Measurements from ENCODE around the gene FHL5.

Gene FHL5

DNA sequence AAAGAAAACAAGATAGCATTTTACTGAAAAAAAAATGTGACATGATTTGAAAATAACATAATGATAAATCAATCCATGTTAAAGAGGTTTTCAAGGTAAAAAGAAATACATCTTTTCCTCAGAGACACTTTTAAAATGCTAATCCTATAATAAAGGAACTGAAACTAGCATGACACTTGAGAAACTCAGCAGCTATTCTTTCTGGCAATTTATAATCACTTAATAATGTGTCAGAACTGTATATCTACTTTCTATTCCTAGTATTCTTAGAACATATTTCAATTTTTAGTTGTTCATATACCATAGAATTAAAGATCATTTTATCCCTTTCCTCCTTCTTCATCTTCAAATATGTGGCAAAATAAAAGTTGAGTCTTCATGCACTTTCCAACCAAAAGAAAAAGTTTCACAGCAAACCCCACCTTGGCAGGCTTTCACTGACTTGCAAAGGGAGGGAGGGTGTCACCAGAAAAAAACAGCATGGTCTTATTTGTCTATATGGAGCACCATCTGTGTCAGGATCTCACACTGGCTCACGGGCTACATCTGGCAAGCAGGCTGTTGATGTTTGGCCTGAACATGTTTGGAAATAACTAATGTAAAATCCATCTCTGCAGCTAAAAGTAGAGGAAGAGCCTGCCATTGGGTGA is 48.5 kb downstream of the FHL5 start:
- H3K4me3 ChIP-seq (ENCODE audit: low read depth in 1 of 2, low read length in 1 of 2), result no peak overlapping the region
- H3K4me1 ChIP-seq (ENCODE audit: control insufficient read depth in 1 of 2, insufficient read depth in 1 of 2, low read depth in 1 of 2, low read length in 1 of 2), result no peaks in the 10 kb centered on the region
- no peaks in the 10 kb centered on the region for H3K27me3 ChIP-seq
- H3K27ac ChIP-seq, result no peak overlapping the region
- TF ChIP-seq, protein P1, sequence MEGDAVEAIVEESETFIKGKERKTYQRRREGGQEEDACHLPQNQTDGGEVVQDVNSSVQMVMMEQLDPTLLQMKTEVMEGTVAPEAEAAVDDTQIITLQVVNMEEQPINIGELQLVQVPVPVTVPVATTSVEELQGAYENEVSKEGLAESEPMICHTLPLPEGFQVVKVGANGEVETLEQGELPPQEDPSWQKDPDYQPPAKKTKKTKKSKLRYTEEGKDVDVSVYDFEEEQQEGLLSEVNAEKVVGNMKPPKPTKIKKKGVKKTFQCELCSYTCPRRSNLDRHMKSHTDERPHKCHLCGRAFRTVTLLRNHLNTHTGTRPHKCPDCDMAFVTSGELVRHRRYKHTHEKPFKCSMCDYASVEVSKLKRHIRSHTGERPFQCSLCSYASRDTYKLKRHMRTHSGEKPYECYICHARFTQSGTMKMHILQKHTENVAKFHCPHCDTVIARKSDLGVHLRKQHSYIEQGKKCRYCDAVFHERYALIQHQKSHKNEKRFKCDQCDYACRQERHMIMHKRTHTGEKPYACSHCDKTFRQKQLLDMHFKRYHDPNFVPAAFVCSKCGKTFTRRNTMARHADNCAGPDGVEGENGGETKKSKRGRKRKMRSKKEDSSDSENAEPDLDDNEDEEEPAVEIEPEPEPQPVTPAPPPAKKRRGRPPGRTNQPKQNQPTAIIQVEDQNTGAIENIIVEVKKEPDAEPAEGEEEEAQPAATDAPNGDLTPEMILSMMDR (IDR thresholded peaks at IDR 0.05), result no peak
- H3K9me3 ChIP-seq, result no peaks in the 10 kb centered on the region
- H3K36me3 ChIP-seq, result no peaks in the 10 kb centered on the region

DNA sequence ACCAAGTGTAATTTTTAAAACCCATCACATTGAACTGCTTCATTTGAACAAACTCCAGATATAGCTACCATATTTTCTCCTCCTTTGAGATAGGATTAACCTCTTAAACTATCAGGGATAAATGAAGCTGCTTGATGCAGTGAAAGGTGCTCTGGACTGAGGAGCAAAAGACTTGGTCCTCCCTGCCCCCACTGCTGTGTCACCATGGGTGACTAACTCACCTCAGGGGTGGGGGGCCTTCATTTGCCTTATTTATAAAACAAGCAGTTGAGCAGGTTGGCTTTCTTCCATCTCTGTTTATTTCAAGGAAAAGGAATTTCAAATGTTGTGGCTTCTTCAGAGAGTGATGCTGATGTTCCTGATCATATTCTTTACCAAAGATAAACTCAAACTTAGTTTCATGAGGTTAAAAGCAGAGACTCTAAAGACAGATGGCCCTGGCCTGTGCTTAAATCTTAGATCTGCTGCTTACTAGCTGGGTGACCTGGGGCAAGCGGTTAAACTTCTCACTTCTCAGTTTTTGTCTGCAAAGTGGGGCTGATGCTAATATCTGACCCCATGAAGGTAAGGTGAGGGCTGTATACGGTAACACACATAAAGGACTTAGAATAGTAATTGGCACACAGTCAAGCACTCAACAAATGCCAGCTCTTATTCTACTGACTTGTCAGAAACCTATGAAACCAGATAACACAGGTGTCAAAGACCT is 50.5 kb downstream of the FHL5 start:
- H3K27ac ChIP-seq, result no peak overlapping the region
- H3K36me3 ChIP-seq, result no peaks in the 10 kb centered on the region
- TF ChIP-seq, protein P1 (IDR thresholded peaks at IDR 0.05), result no peak
- H3K9me3 ChIP-seq, result no peaks in the 10 kb centered on the region
- H3K27me3 ChIP-seq, result no peaks in the 10 kb centered on the region
- no peaks in the 10 kb centered on the region for H3K4me1 ChIP-seq (ENCODE audit: control insufficient read depth in 1 of 2, insufficient read depth in 1 of 2, low read depth in 1 of 2, low read length in 1 of 2)
- no peak overlapping the region for H3K4me3 ChIP-seq (ENCODE audit: low read depth in 1 of 2, low read length in 1 of 2)

DNA sequence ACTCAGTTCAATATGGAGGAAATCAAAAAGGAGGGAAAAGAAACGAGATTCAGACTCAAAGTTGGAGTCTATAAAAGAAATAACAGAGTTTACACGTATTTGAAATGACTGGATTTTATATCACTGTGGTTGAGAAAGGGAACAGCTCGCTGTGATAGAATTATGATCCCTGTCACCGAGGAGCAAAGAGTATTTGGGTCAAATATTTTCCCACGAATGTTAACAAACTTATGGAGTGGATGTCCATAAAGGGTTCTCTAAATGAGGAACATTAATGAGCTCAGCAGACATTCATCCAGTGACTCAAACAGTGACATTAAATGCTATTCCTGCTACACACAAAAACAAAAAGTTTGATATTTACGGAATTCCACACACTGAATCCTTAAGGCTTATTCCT is 57.9 kb downstream of the FHL5 start:
- H3K27me3 ChIP-seq, result no peaks in the 10 kb centered on the region
- TF ChIP-seq, protein P1 (IDR thresholded peaks at IDR 0.05), result no peak
- no peak overlapping the region for H3K27ac ChIP-seq
- no peaks in the 10 kb centered on the region for H3K36me3 ChIP-seq
- H3K9me3 ChIP-seq, result no peaks in the 10 kb centered on the region
- no peaks in the 10 kb centered on the region for H3K4me1 ChIP-seq (ENCODE audit: control insufficient read depth in 1 of 2, insufficient read depth in 1 of 2, low read depth in 1 of 2, low read length in 1 of 2)
- no peak overlapping the region for H3K4me3 ChIP-seq (ENCODE audit: low read depth in 1 of 2, low read length in 1 of 2)

DNA sequence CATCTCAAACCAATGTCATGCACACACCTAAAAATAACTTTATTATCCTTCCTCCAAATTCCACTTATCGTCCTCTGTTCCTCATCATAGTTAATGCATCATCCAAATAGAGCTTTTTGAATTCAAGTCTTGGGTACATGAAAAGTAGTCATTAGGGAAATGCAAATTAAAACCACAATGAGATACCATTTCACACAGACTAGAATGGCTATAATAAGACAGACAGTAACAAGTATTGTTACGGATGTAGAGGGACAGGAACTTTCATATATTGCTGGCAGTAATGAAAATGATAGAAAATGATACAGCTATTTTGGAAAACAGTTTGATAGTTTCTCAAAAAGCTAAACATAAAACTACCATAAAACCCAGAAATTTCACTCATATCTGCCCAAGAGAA is 59.1 kb downstream of the FHL5 start:
- H3K4me3 ChIP-seq (ENCODE audit: low read depth in 1 of 2, low read length in 1 of 2), result no peak overlapping the region
- TF ChIP-seq, protein P1 (IDR thresholded peaks at IDR 0.05), result no peak
- H3K36me3 ChIP-seq, result no peaks in the 10 kb centered on the region
- no peaks in the 10 kb centered on the region for H3K4me1 ChIP-seq (ENCODE audit: control insufficient read depth in 1 of 2, insufficient read depth in 1 of 2, low read depth in 1 of 2, low read length in 1 of 2)
- no peak overlapping the region for H3K27ac ChIP-seq
- H3K9me3 ChIP-seq, result no peaks in the 10 kb centered on the region
- H3K27me3 ChIP-seq, result no peaks in the 10 kb centered on the region

DNA sequence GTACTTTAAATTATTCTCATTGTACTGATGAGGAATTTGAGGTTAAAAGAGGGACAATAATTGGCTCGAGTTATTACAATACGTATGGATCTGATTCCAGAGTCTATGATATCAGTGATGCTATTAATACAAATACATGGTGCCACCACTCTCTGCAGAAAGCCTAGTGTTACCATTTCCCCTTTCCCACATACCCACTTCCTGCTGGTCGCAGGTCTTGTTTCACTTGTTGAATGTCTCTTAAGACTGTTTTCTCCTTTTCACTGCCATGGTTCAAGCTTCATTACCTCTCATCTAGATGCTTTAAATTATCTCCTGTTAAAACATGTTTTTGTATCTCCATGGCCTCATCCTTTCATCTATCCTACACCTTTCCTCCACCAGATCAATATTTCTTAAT is 62.0 kb downstream of the FHL5 start:
- Histone ChIP-seq H3K4me3 (ENCODE audit: low read depth in 1 of 2, low read length in 1 of 2) (no peak overlapping the region), H3K27me3 (no peaks in the 10 kb centered on the region), H3K4me1 (ENCODE audit: control insufficient read depth in 1 of 2, insufficient read depth in 1 of 2, low read depth in 1 of 2, low read length in 1 of 2) (no peaks in the 10 kb centered on the region), H3K36me3 (no peaks in the 10 kb centered on the region), H3K9me3 (no peaks in the 10 kb centered on the region), H3K27ac (no peak overlapping the region)
- TF ChIP-seq, protein P1 (IDR thresholded peaks at IDR 0.05), result no peak
